GM20000 (cell line): Measurements from ENCODE around the gene FKBP5.

Experiments used
- DNase-seq: peaks from one replicate; pipeline ENCODE4 v3.0.0; 2012; ENCODE audit warnings: low spot score
- TF ChIP-seq, protein P1 (sequence below): IDR thresholded peaks from 2 replicates; pipeline ENCODE4 v1.5.1; 2012; ENCODE audit warnings: mild to moderate bottlenecking, control low read depth; ENCODE audit errors: extremely low read depth, missing control alignments

FKBP5 gene

GRCh38 chr6:35665573-35665972 lies 23.1 kb downstream of the FKBP5 start:
- TF ChIP-seq, protein P1, sequence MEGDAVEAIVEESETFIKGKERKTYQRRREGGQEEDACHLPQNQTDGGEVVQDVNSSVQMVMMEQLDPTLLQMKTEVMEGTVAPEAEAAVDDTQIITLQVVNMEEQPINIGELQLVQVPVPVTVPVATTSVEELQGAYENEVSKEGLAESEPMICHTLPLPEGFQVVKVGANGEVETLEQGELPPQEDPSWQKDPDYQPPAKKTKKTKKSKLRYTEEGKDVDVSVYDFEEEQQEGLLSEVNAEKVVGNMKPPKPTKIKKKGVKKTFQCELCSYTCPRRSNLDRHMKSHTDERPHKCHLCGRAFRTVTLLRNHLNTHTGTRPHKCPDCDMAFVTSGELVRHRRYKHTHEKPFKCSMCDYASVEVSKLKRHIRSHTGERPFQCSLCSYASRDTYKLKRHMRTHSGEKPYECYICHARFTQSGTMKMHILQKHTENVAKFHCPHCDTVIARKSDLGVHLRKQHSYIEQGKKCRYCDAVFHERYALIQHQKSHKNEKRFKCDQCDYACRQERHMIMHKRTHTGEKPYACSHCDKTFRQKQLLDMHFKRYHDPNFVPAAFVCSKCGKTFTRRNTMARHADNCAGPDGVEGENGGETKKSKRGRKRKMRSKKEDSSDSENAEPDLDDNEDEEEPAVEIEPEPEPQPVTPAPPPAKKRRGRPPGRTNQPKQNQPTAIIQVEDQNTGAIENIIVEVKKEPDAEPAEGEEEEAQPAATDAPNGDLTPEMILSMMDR, result no peak

GRCh38 chr6:35664945-35665344 lies 23.8 kb downstream of the FKBP5 start:
- TF ChIP-seq, protein P1, result no peak
- DNase-seq, result no peak

More at GRCh38 chr6:35665573-35665972, 23.1 kb downstream of the FKBP5 start:
- peak; percentile 30 for DNase-seq

DNA sequence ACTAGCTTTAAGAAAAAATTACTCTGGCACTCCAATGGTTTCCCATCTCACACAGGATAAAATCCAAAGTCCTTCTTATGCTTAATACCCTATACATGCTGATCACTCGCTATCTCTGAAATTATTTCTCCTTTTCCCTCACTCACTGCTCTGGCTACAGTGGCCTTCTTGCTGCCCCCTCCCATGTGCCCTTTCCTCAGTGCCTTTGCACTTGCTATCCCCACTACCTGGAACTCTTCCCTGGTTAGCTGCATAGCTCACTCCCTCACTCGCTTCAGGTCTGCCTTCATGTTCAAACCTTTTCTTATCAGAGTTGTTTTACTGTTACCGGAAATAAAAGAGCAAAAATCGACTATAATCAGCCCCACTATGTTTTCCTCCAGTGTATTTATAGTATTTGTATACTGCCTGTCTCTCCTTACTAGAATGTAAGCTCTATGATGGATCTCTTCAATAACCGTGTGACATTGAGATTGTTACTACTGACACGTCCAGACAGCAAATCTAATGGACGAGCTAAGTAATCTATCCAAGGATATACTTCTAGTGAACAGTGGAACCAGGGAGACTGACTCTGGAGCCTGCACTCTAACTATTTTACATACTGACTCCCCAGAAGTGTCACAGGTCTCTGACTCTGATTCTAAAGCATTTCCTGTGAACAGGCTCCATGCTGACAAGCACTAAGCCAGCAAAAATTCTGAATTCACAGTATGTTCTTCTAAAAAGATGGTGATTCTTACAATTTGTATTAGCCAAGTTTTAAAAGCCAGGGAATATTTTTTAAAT lies 25.1 kb downstream of the FKBP5 start:
- DNase-seq, result no peak
- TF ChIP-seq, protein P1, result no peak

- TF ChIP-seq, protein P1, result no peak
- DNase-seq, result no peak
Measured at GRCh38 chr6:35662999-35663398, 25.7 kb downstream of the FKBP5 start.

GRCh38 chr6:35654883-35655282 lies 33.8 kb downstream of the FKBP5 start:
- DNase-seq, result no peak
- TF ChIP-seq, protein P1, result no peak

GRCh38 chr6:35651244-35651643 lies 37.5 kb downstream of the FKBP5 start:
- TF ChIP-seq, protein P1, result no peak
- no peak for DNase-seq

- TF ChIP-seq, protein P1, result no peak
- no peak for DNase-seq
Measured at GRCh38 chr6:35650015-35650414, 38.7 kb downstream of the FKBP5 start.
